ENCODE data around the gene SPG7.

SPG7 gene

DNA sequence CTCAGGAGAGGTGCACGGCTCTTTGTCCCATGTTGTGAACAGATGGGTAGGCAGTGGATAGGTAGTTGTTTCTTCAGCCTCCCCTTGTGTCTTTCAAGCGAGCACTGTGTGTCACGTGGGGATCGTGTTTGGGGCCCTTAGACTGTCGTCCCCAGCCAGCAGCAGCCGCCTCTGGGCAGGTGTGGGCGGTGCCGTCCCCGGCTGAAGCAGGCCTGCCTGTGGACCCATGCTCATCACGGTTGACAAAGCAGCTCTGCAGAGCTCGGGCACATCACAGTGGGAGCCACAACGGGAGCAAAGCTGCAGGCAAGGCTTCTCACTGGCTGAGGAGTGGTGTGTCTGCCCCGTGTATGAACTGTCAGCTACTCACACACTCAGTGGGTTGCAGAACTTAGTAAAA lies 47.6 kb downstream of the SPG7 start:
- no peak for DNase-seq (ENCODE audit: low read depth, low spot score)
- no peaks in the 10 kb centered on the region for H3K4me1 ChIP-seq (ENCODE audit: control insufficient read depth, insufficient read depth, low read length)
- no peaks in the 10 kb centered on the region for H3K9me3 ChIP-seq (ENCODE audit: control insufficient read depth, insufficient read depth, low read length)
- WGBS (ENCODE audit: insufficient coverage, insufficient read length): no CpG with 5 or more reads among the region's 13 CpGs
- peaks cover 32% of the 10 kb centered on the region for H3K36me3 ChIP-seq (ENCODE audit: control insufficient read depth, insufficient read depth, low read length)
- H3K27ac ChIP-seq (ENCODE audit: low read length): no peak overlapping the region
- H3K4me3 ChIP-seq (ENCODE audit: low read length): no peak overlapping the region
- no peaks in the 10 kb centered on the region for H3K27me3 ChIP-seq (ENCODE audit: control insufficient read depth, insufficient read depth, low read length)

DNA sequence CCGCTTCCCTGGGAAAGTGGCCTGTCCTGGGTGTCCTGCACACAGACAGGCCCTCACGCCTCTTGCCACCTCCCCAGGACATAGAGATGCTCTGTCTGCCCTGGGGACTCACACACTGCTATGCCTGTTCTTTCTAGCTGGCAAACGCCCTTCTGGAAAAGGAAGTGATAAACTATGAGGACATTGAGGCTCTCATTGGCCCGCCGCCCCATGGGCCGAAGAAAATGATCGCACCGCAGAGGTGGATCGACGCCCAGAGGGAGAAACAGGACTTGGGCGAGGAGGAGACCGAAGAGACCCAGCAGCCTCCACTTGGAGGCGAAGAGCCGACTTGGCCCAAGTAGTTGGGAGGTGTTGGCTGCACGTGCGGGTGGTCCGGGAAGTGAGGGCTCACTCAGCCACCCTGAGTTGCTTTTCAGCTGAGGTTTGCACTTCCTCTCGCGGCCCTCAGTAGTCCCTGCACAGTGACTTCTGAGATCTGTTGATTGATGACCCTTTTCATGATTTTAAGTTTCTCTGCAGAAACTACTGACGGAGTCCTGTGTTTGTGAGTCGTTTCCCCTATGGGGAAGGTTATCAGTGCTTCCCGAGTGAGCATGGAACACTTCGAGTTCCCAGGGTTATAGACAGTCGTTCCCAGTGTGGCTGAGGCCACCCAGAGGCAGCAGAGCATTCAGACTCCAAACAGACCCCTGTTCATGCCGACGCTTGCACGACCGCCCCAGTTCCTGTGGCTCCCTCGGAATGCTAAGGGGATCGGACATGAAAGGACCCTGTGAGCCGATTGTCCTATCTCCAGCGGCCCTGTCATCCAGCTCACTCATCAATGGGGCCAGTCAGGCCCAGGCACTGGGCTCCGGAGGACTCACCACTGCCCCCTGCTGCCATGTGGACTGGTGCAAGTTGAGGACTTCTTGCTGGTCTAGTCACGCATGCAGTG lies 48.8 kb downstream of the SPG7 start:
- Histone ChIP-seq H3K36me3 (ENCODE audit: control insufficient read depth, insufficient read depth, low read length) (peaks cover 39% of the 10 kb centered on the region), H3K4me3 (ENCODE audit: low read length) (no peak overlapping the region), H3K27ac (ENCODE audit: low read length) (no peak overlapping the region), H3K9me3 (ENCODE audit: control insufficient read depth, insufficient read depth, low read length) (no peaks in the 10 kb centered on the region), H3K4me1 (ENCODE audit: control insufficient read depth, insufficient read depth, low read length) (no peaks in the 10 kb centered on the region), H3K27me3 (ENCODE audit: control insufficient read depth, insufficient read depth, low read length) (no peaks in the 10 kb centered on the region)
- DNase-seq (ENCODE audit: low read depth, low spot score): no peak
- WGBS (ENCODE audit: insufficient coverage, insufficient read length): no CpG with 5 or more reads among the region's 34 CpGs

GRCh38 chr16:89557690-89558490 lies 49.7 kb downstream of the SPG7 start:
- H3K36me3 ChIP-seq (ENCODE audit: control insufficient read depth, insufficient read depth, low read length): peaks cover 43% of the 10 kb centered on the region
- H3K27me3 ChIP-seq (ENCODE audit: control insufficient read depth, insufficient read depth, low read length): no peaks in the 10 kb centered on the region
- no peak overlapping the region for H3K27ac ChIP-seq (ENCODE audit: low read length)
- DNase-seq (ENCODE audit: low read depth, low spot score): no peak
- H3K4me3 ChIP-seq (ENCODE audit: low read length): no peak overlapping the region
- H3K4me1 ChIP-seq (ENCODE audit: control insufficient read depth, insufficient read depth, low read length): peaks cover 2% of the 10 kb centered on the region; the same call in 1 of the 2 replicates
- H3K9me3 ChIP-seq (ENCODE audit: control insufficient read depth, insufficient read depth, low read length): no peaks in the 10 kb centered on the region
- no CpG with 5 or more reads among the region's 19 CpGs for WGBS (ENCODE audit: insufficient coverage, insufficient read length)

DNA sequence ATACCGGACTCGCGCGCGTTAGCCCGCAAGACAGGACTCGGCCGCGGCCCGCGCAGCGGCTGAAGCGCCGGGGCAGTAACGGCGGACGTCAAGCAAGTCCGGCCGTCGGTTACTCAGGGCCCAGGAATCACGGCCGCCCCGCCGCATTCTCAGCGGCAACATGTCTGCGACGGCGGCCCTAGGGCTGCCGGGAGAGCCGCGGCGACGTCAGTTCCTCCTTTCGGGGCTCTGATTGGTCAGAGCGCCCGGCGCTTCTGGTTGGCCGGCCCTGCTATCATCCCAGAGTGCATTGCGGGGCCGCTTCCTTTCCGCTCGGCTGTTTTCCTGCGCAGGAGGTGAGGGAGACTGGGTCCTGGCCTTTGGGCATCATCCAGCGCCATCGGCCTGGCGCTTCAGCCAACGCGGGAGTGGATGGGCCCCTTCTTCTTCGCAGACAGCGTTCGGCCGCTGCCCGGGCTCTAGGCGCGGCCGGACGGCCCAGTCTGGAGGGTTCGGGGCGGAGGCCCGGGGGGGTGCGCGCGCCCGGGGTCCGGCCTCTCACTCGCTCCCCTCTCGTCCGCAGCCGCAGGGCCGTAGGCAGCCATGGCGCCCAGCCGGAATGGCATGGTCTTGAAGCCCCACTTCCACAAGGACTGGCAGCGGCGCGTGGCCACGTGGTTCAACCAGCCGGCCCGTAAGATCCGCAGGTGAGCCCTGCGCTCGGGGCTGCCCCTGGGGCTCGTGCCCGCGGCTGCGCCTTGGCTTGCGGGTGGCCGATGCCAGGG lies 52.4 kb downstream of the SPG7 start, which contains the start of gene RPL13:
Gene RPL13, plus strand, starts transcription at position 305 of the 764 bp plus-strand sequence. Its CDS starts 278 bp downstream, at position 583.
- Histone ChIP-seq H3K4me3 (ENCODE audit: low read length) (peak within 1 kb of the TSS; percentile 69), H3K27me3 (ENCODE audit: control insufficient read depth, insufficient read depth, low read length) (no peaks in the 10 kb centered on the region), H3K36me3 (ENCODE audit: control insufficient read depth, insufficient read depth, low read length) (peaks cover 45% of the 10 kb centered on the region), H3K4me1 (ENCODE audit: control insufficient read depth, insufficient read depth, low read length) (peaks cover 4% of the 10 kb centered on the region), H3K9me3 (ENCODE audit: control insufficient read depth, insufficient read depth, low read length) (no peaks in the 10 kb centered on the region), H3K27ac (ENCODE audit: low read length) (no peak within 1 kb of the TSS)
- DNase-seq (ENCODE audit: low read depth, low spot score): no peak
- no CpG with 5 or more reads among the region's 87 CpGs for WGBS (ENCODE audit: insufficient coverage, insufficient read length)

DNA sequence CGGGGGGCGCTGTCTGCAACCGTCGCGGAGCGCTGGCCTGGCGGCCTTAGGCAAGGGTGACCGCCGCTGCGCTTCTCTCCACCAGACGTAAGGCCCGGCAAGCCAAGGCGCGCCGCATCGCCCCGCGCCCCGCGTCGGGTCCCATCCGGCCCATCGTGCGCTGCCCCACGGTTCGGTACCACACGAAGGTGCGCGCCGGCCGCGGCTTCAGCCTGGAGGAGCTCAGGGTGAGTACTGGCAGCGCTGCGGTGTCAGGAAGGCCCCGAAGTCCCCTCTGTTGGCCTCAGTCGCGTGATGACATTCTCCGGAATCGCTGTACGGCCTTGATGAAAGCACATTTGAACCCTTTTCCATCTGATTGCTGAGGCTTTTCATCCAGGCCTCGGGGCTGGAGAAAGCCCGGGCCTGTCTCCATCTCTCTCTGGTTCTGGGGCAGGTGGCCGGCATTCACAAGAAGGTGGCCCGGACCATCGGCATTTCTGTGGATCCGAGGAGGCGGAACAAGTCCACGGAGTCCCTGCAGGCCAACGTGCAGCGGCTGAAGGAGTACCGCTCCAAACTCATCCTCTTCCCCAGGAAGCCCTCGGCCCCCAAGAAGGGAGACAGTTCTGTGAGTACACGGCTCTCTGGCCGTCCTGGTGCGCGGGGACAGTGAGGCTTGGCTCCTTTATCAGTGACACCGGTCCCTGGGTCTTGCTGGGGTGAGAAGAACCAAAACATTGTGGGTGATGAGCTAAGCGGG lies 53.1 kb downstream of the SPG7 start:
- Histone ChIP-seq H3K36me3 (ENCODE audit: control insufficient read depth, insufficient read depth, low read length) (peaks cover 38% of the 10 kb centered on the region), H3K27me3 (ENCODE audit: control insufficient read depth, insufficient read depth, low read length) (no peaks in the 10 kb centered on the region), H3K4me1 (ENCODE audit: control insufficient read depth, insufficient read depth, low read length) (peaks cover 4% of the 10 kb centered on the region), H3K27ac (ENCODE audit: low read length) (no peak overlapping the region), H3K9me3 (ENCODE audit: control insufficient read depth, insufficient read depth, low read length) (no peaks in the 10 kb centered on the region), H3K4me3 (ENCODE audit: low read length) (peak overlapping the region; percentile 69)
- DNase-seq (ENCODE audit: low read depth, low spot score): no peak
- no CpG with 5 or more reads among the region's 58 CpGs for WGBS (ENCODE audit: insufficient coverage, insufficient read length)

DNA sequence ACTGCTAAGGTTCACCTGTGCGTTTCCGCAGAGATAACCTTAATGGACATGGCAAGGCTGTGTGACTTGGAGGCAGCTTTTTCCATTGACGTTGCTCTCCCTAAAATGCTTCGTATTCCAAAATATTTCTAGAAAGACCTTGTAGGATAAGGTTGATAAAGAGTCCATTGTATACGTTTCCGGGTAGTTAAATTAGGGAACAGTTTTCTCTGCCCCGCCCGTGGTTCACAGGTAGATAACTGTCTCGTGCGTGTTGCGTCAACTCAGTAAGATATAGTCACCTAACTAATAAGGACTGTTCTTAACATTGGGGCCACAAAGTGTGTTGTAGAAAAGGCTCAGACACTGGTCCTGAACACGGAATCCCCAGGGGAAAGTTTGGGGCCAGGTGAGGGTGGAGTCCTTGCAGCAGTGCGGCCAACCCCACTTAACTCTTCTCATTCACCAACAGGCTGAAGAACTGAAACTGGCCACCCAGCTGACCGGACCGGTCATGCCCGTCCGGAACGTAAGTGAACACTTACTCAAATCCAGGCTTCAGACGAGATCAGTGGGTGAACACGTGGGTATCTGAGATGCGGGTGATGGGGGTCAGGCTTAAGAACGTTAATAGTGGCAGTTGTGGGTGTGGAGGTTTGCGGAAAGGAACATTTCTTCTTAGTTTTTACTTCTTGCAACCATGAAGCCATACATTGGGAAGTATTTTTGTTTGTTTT lies 53.8 kb downstream of the SPG7 start:
- H3K4me1 ChIP-seq (ENCODE audit: control insufficient read depth, insufficient read depth, low read length): peaks cover 4% of the 10 kb centered on the region
- H3K27me3 ChIP-seq (ENCODE audit: control insufficient read depth, insufficient read depth, low read length): no peaks in the 10 kb centered on the region
- H3K4me3 ChIP-seq (ENCODE audit: low read length): peak overlapping the region; percentile 69
- no peak for DNase-seq (ENCODE audit: low read depth, low spot score)
- WGBS (ENCODE audit: insufficient coverage, insufficient read length): no CpG with 5 or more reads among the region's 23 CpGs
- no peaks in the 10 kb centered on the region for H3K9me3 ChIP-seq (ENCODE audit: control insufficient read depth, insufficient read depth, low read length)
- H3K27ac ChIP-seq (ENCODE audit: low read length): no peak overlapping the region
- H3K36me3 ChIP-seq (ENCODE audit: control insufficient read depth, insufficient read depth, low read length): peaks cover 34% of the 10 kb centered on the region

GRCh38 chr16:89562939-89563338 lies 54.7 kb downstream of the SPG7 start:
- Histone ChIP-seq H3K4me3 (ENCODE audit: low read length) (no peak overlapping the region), H3K27ac (ENCODE audit: low read length) (no peak overlapping the region), H3K4me1 (ENCODE audit: control insufficient read depth, insufficient read depth, low read length) (peaks cover 4% of the 10 kb centered on the region), H3K9me3 (ENCODE audit: control insufficient read depth, insufficient read depth, low read length) (no peaks in the 10 kb centered on the region), H3K36me3 (ENCODE audit: control insufficient read depth, insufficient read depth, low read length) (peaks cover 34% of the 10 kb centered on the region), H3K27me3 (ENCODE audit: control insufficient read depth, insufficient read depth, low read length) (no peaks in the 10 kb centered on the region)
- WGBS (ENCODE audit: insufficient coverage, insufficient read length): no CpG with 5 or more reads among the region's 12 CpGs
- DNase-seq (ENCODE audit: low read depth, low spot score): no peak

DNA sequence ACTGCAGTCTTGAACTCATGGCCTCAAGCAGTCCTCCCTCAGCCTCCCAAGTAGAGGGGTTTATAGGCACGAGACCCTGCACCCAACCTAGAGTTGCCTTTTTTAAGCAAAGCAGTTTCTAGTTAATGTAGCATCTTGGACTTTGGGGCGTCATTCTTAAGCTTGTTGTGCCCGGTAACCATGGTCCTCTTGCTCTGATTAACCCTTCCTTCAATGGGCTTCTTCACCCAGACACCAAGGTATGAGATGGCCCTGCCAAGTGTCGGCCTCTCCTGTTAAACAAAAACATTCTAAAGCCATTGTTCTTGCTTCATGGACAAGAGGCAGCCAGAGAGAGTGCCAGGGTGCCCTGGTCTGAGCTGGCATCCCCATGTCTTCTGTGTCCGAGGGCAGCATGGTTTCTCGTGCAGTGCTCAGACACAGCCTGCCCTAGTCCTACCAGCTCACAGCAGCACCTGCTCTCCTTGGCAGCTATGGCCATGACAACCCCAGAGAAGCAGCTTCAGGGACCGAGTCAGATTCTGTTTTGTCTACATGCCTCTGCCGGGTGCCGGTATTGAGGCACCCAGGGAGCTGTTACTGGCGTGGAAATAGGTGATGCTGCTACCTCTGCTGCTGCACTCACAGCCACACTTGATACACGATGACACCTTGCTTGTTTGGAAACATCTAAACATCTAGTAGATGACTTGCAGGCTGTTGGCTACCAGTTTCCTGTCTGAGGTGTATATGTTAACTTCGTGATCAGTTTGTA lies 55.6 kb downstream of the SPG7 start:
- WGBS (ENCODE audit: insufficient coverage, insufficient read length): no CpG with 5 or more reads among the region's 12 CpGs
- Histone ChIP-seq H3K36me3 (ENCODE audit: control insufficient read depth, insufficient read depth, low read length) (peaks cover 34% of the 10 kb centered on the region), H3K9me3 (ENCODE audit: control insufficient read depth, insufficient read depth, low read length) (no peaks in the 10 kb centered on the region), H3K27me3 (ENCODE audit: control insufficient read depth, insufficient read depth, low read length) (no peaks in the 10 kb centered on the region), H3K4me3 (ENCODE audit: low read length) (no peak overlapping the region), H3K27ac (ENCODE audit: low read length) (no peak overlapping the region), H3K4me1 (ENCODE audit: control insufficient read depth, insufficient read depth, low read length) (peaks cover 4% of the 10 kb centered on the region)
- no peak for DNase-seq (ENCODE audit: low read depth, low spot score)

All from iPS DF 6.9 (cell line).